ENCODE results near the gene RAD51B.
"Not testable (repeated sequence)": the region's sequence is repeated elsewhere in the genome, so short reads cannot be mapped to it uniquely, and the experiment has no call there.

RAD51B gene

DNA sequence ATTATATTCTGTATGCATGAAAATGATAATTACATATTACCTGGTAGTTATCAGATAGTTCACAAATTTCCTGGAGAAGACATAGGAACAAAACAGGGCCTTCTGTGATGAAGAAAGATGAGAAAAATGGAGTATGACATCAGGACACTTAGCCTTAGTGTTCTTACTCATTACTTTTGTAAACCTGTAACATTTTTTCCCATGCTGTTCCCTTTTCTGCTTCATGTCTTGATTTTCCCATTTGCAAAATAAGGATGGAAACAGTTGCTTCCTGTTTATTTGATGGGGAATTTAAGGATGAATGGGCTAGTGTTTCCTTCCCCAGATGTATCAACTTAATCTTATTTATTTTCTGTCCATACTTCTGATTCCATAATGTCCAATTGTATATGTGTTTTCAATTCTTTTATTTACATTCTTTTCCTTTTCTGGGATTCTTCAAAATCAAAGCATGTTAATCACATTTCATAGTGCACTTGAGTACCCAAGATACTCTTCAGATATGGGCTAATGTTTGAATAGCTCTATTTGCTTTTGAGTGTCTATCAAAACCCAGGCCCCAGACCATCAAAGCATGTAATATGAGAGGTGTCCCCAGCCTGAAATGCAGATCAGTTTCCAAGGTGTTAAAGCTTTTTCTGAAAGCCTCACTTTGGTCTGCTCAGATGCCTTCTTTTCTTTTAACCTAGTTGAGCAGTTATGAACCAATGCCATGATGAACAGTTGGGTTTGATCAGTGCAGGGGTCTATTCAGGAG is 260.5 kb downstream of the RAD51B start:
- no peak for DNase-seq (ENCODE audit: low spot score)

DNA sequence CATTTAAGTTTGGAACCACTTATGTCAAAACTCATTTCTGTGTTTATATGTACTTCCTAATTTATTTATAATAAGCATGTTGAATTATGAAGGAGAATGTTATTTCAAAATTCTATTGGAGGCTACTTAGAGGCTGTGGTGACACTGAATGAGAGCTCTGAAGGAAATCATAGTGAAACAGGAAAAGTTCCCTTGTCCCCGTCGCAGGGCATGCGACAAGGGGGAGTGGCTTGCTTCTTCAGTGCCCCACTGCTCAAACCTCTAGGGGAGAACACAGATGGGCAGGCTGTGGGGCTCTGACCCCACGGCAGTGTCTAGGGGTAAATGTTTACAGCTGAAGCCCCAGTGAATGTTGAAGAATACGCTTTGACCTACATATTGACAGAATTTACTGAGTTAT is 261.9 kb downstream of the RAD51B start:
- no peak for DNase-seq (ENCODE audit: low spot score)

DNA sequence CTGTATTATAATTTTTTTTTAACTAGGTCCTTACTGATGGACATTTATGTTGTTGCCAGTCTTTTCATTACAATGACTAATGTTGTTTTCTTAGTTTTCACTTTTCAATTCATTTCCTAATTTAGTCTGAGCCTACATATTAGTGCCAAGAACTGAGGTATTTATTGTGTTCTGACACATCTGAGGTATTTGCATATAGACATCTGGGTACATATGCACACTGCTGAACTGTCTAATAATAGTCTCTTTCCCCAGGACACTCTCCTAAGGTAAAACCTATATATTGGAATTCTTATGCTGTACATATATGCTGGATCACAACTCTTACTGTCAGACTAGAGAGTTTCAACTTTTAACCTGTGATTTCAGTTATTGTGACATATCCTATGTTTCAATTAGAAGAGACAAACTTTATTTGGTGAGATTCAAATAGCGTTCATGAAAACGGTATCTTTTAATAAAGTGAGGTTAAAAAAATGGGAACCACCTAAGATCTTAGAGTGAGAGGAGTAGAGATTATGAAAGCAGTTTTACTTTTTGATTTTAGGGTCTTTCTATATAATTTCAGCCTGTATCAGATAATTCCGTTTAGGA is 263.2 kb downstream of the RAD51B start:
- DNase-seq (ENCODE audit: low spot score), result no peak

DNA sequence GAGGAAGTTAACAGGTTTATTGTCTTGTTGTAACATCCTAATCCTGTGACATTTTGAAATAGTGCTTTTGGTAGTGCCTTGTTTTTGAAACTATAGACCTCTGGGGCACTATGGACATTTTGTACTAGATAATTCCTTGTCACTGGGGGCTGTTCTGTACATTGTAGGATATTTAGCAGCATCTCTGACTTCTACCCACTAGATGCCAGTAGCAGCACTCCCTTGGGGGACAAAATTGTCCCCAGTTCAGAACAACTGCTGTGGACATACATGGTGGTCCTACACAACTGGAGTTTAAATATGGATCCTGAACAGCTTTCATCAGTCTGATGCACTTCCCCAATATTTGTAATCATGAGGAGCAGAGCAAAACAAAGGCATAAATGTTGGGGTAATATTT is 264.7 kb downstream of the RAD51B start:
- no peak for DNase-seq (ENCODE audit: low spot score)

DNA sequence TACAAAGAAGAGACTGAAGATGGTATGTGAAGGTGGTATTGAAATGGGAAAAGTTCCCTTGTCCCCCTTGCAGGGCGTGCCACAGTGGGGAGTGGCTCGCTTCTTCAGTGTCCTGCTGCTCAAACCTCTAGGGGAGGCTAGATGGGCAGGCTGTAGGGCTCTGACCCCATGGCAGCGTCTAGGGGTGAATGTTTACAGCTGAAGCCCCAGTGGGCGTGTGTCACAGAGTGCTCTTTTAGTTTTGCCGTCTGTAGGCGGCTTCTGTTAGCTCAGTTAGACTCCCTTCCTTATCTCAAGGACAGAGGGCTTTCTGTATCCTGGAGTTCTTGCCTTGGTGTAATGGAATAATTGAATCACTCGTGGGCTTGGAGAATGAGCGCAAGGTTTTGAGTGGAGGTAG is 266.2 kb downstream of the RAD51B start:
- no peak for DNase-seq (ENCODE audit: low spot score)

DNA sequence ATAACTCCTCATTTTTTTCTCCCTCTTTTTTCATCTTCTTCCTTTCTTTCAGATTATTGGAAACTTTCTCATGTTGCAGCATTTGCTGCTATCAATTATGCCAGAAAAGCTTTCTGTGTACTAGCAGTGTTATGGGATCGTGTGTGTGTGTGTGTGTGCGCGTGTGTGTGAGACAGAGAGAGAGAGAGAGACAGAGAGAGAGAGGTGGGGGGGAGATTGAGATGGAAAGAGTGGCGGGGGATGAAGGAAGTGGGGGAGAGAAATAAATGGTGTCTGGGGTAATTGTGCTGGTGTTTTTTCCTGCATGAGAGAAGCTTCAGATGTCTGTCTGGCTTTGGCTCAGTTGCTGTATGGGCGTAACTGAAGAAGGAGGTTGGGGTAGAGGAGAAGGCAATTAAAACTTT is 268.9 kb downstream of the RAD51B start:
- no peak for DNase-seq (ENCODE audit: low spot score)

DNA sequence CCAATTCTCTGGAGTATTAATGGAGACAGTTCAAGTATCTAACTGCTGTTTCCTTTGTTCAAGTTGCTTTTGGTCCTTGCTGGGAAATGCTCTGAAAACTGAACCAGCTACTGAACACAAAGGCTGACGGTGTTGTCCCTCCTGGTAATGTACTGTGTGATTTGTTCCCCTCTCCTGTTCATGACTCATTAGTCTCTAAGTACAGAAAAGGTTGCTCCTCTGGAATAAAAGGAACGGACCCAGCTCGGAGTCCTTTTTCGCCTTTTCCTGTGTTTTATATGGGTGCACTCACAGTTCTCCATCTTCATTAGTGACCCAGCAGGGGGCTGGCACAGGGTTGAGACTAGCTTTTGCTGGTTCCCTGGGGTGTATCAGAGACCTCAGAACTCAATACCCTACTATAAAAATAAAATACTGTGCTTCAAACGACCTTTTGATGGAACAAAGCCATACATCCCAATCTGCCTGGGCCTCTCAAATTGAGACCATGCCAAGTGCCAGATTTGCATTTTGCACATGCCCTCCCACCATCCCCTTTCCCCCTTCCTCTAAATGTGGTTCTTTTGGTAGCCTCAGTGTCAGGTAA is 269.7 kb downstream of the RAD51B start:
- DNase-seq (ENCODE audit: low spot score), result no peak

DNA sequence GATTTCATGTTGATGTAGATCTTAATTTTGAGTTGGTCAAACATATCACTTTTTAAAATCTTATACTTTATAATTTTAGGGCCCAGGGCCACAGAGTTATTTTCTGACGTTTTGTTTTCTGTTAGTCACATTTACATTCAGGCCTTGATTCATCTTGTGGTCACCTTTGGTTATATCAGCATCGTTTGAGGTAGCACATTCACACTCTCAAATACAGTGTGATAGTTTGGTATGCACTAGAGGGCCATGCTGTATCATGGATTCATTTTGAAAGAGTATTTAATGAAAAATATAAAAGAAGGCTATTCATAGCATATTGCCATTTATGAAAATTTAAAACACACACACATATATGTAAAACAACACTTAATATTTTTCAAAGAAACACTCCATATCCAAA is 274.6 kb downstream of the RAD51B start:
- peak; percentile 63 for DNase-seq (ENCODE audit: low spot score)

DNA sequence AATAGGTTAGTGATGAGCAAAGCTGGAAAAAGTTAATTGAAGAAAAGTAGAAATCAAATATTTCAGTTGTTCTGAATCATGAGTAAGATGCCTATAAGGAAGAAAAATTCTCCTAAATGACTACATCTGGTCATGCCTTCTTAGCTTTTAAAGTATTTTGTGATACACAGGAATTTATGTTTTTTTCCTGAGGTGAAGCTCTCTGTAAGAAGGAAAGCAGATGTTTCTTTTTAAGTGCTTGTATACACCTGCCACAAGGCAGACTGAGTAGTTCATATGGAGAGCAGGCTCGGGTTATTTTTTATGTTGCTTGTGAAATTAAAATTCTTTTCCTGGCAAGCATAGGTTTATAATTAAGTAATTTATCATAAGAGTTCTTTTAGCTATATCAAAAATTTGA is 275.2 kb downstream of the RAD51B start:
- no peak for DNase-seq (ENCODE audit: low spot score)

DNA sequence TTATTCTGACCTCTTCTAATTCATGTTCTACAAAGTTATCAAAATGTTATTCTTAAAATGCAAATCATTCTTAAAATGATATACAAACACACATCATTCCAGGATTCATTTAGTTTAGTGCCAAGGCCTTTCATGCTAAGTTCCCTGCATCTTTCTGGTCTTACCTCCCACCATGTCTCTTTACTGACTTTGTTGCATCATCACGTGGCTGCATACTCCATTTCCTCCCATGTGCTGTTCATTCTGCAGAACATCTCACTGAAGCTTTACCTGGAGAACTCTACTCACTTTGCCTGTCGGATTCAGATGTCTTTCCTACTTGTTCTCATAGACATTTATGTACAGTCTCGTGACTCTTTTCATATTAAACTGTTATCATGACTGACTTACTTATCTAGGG is 278.1 kb downstream of the RAD51B start:
- no peak for DNase-seq (ENCODE audit: low spot score)

DNA sequence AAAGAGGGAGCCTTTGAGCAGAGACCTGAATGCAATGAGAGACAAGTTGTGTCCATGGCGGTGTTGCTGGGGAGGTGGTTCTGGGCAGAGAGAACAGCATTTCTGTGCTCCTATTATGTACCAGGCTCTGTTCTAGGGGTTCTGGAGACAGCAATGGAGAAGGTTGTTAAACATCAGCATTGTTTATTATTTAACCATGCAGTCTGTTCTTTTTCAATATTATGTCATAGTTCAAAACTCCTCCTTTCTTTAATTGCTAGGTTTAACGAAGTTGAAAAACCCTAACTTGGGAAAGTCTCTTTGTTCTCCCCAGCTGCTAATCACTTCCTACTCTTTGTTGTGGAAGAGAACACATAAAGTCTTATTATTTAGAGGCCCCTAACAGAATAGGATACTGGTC is 279.3 kb downstream of the RAD51B start:
- DNase-seq (ENCODE audit: low spot score), result no peak

DNA sequence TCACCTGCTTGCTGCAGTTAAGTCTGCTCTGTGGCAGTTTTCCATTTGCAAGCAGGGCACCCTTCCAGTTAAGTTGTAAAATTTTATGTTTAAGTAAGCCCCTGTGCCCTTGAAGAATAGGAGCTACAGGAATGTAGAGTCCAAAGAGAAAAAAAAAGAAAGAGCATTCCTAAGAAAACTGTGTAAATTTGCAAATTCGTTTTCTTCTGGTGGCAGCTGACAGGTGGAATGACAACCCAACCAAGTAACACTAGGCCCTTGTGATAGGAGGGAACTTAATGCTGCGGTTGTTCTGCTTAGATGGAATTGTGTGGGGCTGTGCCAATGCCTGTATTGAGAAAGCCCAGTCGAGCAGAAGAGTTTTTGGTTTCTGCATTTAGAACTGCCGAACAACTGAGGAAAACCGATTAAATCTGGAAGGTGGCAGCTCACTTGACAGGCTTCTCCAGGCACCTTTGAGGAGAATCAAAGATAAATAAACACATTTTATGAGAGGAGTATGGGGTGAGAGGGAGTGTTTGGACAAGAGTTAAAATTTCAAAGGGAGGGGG is 280.0 kb downstream of the RAD51B start:
- DNase-seq (ENCODE audit: low spot score), result no peak

DNA sequence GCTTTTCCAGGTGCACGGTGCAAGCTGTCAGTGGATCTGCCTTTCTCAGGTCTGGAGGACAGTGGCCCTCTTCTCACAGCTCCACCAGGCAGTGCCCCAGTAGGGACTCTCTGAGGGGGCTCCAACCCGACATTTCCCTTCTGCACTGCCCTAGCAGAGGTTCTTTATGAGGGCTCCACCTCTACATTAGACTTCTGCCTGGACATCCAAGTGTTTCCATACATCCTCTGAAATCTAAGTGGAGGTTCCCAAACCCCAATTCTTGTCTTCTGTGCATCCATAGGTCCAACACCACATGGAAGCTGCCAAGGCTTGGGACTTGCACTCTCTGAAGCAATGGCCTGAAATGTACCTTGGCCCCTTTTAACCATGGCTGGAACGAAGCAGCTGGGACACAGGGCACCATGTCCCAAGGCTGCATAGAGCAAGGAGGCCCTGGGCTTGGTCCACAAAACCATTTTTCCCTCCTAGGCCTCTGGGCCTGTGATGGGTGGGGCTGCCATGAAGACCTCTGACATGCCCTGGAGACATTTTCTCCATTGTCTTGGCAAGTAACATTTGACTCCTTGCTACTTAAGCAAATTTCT is 282.2 kb downstream of the RAD51B start:
- DNase-seq (ENCODE audit: low spot score), result not testable (repeated sequence)

DNA sequence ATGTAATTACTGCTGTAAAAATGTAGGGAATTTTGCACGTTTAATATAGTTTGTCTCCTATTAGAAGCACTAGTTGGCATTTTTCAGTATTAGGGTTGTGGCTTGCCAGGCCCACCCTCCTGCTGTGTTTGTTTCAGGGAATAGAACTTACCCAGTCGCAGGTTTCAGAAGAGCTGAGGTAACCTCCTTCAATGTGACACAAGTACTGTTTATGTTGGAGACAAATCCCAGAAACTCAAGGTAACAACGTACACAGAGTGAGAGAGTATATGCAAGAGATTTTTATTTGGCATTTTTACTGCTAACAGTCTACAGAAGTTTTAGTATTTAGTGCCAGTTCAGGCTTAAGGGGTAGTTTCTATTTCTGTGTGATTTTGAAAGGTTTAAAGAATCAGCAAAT is 284.3 kb downstream of the RAD51B start:
- DNase-seq (ENCODE audit: low spot score), result no peak

DNA sequence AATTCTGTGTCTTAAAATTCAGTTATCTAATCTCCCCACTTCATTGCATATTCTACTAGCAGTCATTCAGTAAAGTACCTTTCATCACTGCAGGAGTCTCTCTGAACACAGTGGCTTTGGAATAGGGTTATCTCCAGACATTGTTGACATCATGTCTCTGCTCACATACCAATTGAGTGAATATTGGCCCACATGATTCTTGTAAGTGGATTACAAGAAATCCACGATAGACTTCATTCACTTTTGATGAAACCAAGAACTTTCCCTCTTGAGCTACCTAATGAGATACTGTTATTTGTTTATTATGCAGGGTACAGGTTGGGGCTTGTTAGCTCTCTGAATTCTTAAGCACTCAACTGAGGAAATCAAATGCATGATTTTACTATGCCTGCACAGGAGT is 284.9 kb downstream of the RAD51B start:
- no peak for DNase-seq (ENCODE audit: low spot score)

DNA sequence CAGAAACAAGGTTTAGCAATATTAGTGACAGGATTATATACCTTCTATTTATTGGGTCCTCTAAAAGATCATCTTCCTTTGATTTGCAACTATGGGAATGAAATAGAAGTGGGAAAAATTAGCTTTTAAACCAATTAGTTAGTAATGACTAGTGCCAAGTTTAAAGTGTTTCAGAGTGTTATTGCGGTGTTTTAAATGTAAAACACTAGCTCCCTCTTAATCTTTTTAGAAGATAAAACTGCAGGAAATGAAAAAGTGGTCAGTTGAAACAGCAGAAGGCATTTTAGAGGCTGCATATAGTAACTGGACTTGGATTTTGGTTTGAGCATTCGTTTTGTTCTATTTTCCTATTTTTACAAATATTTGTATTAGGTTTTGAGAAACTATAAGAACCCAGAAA is 286.2 kb downstream of the RAD51B start:
- DNase-seq (ENCODE audit: low spot score), result no peak

DNA sequence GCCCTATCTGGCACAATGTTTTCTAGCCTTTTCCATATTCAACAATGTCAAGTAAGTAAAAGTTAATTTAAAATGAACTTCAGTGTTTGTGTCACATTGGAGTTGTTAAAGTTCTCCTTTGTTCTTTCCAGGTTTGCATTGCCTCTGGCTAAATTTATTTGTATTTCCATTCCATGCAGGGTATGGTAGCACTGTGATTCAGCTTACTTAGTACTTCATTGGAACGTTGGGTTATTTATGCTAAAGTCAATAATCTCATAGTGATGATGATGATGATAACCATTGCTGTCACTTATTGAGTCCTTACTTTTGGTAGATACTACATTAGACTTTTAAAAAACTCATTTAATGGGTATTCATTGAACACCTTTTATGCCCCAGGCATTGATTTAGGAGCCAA is 286.9 kb downstream of the RAD51B start:
- DNase-seq (ENCODE audit: low spot score), result no peak

DNA sequence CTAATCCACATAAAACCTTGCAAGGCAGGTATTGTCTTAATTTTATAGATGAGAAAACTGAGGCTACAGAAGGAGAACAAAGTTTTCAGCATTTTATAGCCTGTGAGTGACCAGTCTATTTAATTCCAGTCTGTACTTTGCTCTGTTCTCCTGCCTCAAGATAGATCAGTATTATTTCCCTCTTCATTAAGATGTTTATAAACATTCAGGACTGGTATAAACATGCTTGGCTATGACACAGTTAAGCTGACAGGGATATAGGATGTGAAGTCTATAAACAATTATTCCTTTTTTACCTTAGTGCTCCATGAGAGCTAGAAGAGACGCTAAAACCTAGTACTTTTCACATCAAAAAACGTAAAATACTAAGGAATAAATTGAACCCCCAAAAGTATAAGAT is 287.3 kb downstream of the RAD51B start:
- DNase-seq (ENCODE audit: low spot score), result no peak

DNA sequence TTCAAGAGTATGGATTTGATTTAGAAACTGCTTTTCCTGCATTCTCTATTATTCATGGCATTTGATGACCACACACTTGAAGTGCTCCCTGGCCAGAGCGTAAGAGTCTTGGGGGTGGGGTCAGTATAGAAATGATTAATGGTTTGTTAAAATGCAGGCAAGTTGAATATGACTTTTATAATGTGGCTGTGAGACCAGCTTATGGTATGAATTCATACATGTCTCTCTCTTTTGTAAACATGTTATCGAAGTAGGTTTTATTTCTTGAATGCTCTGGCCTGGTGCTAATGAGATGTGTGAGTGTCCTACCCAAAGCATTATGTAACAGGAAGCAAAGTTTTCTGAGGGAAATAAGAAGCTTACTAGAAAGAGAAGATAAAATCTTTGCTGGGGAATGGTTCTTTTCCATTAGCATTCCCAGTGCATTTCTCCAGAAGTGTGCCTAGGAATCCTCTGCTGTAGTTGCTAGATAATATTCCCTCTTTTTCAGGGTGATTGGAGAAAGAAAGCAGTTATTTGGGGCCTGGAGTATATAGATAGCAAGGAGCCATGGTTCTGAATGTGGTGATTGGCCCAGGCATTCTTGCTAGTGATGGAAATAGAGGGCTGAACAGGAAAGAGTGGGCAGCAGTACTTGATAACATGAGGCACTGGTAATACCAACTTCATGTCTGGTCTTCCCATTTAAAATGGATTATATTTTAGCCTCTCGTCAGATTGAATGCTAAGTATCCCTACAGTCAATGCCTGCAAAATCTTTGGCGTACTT is 289.7 kb downstream of the RAD51B start:
- DNase-seq (ENCODE audit: low spot score), result no peak

DNA sequence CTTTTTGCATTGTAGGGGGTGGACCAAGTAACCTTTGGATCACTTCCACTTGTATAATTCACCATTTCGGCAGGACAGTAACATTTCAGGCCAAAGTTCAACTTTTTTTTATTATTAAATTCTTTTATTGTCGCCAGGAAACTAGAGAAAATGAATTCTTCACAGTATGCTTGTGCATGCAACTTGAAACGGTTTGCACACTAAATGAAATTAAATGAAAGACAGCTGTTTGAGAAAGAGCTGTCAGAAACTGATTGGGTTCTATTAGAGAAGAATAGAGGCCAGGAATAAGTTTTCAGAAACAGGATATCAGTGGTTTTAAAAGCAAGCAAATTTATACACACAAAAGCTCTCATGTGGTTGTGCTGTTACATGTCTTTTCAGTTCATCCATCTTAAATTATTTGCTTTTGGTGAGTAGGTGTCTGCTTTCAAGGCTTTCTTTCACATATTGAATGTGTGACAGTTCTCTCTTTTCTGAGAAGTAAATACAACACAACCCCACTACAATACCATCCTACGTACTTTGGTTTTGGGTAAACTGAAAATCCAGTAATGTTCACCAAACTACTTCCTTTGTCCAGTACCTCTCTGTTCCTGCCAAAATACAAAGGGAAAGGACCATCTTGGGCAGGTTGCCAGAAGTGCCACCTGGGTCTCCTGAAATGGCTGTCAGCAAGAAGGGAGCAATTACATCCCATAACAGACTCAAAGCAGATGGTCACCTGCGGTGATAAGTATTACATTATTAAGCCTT is 291.7 kb downstream of the RAD51B start:
- no peak for DNase-seq (ENCODE audit: low spot score)

DNA sequence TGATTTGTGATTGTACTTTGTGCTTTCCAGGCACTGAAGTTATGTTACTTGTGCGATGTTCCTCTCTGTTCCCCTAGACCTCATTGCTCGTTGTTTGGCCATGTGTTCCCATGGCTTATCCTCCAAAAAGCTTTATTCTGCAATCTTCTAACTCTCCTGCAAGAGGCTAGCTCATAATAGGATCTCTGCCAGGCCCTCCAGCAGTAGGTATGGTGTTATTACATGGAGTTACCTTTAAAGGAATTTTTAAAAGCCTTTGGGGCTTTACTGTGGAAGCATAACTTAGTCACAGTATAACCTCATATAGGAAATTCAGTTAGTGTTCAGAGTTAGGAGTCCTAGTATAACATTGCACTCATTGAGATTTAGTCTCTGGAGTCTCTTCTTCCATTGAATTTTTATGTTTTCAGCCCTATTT is 292.3 kb downstream of the RAD51B start:
- DNase-seq (ENCODE audit: low spot score), result no peak

DNA sequence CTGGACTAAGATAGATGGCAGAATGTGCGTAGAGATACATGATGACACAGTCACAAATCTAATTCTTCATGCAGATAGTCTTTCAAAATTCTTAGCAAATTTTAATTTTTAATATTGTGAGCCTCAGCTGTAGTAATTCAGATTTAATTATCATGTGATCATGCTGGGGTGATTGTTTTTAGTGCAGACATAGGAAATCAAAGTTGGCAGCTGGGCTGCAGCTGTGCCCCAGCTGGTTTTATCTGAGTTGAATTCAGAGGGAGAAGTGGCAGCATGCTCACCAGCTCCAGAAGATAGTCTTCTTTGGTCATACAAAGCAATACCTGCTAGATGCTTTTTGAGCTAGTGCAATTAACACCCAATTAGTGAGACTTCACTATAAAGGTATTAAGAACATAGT is 292.9 kb downstream of the RAD51B start:
- no peak for DNase-seq (ENCODE audit: low spot score)

Data from RKO (cell line).